ENCODE data around the gene PCGF1. TPM values are rescaled to one million over a fixed set of nuclear protein-coding genes. Genes with fewer than 3 reads are reported as not detected.

The PCGF1 gene
- total and polyA plus RNA-seq, 2 of the 13 experiments (the other 11 are each of a cell fraction or from before 2014, with no cell fraction given): 20.4 to 22.6 TPM

DNA sequence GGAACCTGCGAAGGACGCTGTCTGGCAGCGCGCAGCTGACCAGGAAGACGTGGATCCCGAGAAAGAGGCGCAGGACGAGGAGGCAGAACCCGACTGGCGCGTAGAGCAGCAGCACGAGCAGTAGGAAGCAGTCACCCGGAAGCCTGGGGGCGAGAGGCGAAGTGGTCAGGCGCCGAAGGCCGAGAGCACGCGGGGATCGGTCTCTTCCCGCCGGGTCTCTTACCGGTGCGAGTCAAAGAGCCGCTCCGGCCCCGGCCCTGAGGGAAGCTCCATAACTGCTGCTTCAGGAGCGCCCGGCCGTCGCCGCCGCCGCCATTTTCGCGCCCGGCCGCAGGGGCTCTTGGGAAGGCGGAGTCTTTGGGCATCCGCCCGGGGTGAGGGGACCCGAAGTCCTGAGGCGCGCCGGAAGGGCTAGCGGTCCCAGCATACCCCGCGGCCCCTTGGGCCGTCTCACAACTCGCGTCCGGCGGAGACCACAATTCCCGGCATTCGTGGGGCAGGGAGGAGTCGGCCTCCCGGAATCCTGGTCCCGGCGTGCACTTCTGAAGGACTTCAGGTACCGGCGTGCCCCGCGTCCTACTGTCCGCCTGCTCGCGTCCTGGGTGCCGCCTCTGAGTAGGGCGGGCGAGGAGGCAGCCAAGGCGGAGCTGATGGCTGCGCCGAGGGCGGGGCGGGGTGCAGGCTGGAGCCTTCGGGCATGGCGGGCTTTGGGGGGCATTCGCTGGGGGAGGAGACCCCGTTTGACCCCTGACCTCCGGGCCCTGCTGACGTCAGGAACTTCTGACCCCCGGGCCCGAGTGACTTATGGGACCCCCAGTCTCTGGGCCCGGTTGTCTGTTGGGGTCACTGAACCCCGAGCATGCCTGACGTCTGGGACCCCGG, 22.1 kb upstream of the PCGF1 start, which contains the start of the genes AUP1 and HTRA2 (continued):
- TF ChIP-seq, protein P1, sequence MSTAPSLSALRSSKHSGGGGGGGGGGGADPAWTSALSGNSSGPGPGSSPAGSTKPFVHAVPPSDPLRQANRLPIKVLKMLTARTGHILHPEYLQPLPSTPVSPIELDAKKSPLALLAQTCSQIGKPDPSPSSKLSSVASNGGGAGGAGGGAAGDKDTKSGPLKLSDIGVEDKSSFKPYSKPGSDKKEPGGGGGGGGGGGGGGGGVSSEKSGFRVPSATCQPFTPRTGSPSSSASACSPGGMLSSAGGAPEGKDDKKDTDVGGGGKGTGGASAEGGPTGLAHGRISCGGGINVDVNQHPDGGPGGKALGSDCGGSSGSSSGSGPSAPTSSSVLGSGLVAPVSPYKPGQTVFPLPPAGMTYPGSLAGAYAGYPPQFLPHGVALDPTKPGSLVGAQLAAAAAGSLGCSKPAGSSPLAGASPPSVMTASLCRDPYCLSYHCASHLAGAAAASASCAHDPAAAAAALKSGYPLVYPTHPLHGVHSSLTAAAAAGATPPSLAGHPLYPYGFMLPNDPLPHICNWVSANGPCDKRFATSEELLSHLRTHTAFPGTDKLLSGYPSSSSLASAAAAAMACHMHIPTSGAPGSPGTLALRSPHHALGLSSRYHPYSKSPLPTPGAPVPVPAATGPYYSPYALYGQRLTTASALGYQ (CRISPR knock-in tag; IDR thresholded peaks at IDR 0.05): no peak; the same call in 1 of the 2 replicates
- no peak for TF ChIP-seq FOXM1 (CRISPR knock-in tag; IDR thresholded peaks at IDR 0.05)
- no peak for TF ChIP-seq ZNF431 (CRISPR knock-in tag; IDR thresholded peaks at IDR 0.05; ENCODE audit: borderline replicate concordance, low read depth)
- TF ChIP-seq ZNF484 (CRISPR knock-in tag; IDR thresholded peaks at IDR 0.05; ENCODE audit: borderline replicate concordance, low read depth): no peak
- TF ChIP-seq, protein P2, sequence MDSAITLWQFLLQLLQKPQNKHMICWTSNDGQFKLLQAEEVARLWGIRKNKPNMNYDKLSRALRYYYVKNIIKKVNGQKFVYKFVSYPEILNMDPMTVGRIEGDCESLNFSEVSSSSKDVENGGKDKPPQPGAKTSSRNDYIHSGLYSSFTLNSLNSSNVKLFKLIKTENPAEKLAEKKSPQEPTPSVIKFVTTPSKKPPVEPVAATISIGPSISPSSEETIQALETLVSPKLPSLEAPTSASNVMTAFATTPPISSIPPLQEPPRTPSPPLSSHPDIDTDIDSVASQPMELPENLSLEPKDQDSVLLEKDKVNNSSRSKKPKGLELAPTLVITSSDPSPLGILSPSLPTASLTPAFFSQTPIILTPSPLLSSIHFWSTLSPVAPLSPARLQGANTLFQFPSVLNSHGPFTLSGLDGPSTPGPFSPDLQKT (CRISPR knock-in tag; IDR thresholded peaks at IDR 0.05; ENCODE audit: borderline replicate concordance): peak; percentile 24; the same call in 1 of the 2 replicates
- peak; percentile 85 for TF ChIP-seq ZNF761 (CRISPR knock-in tag; conservative IDR thresholded peaks at IDR 0.05)
- TF ChIP-seq, protein P3, sequence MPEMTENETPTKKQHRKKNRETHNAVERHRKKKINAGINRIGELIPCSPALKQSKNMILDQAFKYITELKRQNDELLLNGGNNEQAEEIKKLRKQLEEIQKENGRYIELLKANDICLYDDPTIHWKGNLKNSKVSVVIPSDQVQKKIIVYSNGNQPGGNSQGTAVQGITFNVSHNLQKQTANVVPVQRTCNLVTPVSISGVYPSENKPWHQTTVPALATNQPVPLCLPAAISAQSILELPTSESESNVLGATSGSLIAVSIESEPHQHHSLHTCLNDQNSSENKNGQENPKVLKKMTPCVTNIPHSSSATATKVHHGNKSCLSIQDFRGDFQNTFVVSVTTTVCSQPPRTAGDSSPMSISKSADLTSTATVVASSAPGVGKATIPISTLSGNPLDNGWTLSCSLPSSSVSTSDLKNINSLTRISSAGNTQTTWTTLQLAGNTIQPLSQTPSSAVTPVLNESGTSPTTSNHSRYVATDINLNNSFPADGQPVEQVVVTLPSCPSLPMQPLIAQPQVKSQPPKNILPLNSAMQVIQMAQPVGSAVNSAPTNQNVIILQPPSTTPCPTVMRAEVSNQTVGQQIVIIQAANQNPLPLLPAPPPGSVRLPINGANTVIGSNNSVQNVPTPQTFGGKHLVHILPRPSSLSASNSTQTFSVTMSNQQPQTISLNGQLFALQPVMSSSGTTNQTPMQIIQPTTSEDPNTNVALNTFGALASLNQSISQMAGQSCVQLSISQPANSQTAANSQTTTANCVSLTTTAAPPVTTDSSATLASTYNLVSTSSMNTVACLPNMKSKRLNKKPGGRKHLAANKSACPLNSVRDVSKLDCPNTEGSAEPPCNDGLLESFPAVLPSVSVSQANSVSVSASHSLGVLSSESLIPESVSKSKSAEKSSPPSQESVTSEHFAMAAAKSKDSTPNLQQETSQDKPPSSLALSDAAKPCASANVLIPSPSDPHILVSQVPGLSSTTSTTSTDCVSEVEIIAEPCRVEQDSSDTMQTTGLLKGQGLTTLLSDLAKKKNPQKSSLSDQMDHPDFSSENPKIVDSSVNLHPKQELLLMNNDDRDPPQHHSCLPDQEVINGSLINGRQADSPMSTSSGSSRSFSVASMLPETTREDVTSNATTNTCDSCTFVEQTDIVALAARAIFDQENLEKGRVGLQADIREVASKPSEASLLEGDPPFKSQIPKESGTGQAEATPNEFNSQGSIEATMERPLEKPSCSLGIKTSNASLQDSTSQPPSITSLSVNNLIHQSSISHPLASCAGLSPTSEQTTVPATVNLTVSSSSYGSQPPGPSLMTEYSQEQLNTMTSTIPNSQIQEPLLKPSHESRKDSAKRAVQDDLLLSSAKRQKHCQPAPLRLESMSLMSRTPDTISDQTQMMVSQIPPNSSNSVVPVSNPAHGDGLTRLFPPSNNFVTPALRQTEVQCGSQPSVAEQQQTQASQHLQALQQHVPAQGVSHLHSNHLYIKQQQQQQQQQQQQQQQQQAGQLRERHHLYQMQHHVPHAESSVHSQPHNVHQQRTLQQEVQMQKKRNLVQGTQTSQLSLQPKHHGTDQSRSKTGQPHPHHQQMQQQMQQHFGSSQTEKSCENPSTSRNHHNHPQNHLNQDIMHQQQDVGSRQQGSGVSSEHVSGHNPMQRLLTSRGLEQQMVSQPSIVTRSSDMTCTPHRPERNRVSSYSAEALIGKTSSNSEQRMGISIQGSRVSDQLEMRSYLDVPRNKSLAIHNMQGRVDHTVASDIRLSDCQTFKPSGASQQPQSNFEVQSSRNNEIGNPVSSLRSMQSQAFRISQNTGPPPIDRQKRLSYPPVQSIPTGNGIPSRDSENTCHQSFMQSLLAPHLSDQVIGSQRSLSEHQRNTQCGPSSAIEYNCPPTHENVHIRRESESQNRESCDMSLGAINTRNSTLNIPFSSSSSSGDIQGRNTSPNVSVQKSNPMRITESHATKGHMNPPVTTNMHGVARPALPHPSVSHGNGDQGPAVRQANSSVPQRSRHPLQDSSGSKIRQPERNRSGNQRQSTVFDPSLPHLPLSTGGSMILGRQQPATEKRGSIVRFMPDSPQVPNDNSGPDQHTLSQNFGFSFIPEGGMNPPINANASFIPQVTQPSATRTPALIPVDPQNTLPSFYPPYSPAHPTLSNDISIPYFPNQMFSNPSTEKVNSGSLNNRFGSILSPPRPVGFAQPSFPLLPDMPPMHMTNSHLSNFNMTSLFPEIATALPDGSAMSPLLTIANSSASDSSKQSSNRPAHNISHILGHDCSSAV (CRISPR knock-in tag; IDR thresholded peaks at IDR 0.05; ENCODE audit: borderline replicate concordance): peak; percentile 80; the same call in 1 of the 2 replicates
- TF ChIP-seq ZNF337 (CRISPR knock-in tag; IDR thresholded peaks at IDR 0.05; ENCODE audit: borderline replicate concordance, low read depth): peak; percentile 8; the same call in 1 of the 2 replicates
- 0 out of 2 replicates have a peak, but pooled peaks have one; percentile 16 for TF ChIP-seq CEBPG (CRISPR knock-in tag; IDR thresholded peaks at IDR 0.05)
- no peak for TF ChIP-seq HNF4A (CRISPR knock-in tag; IDR thresholded peaks at IDR 0.05)
- peak; percentile 33; the same call in 1 of the 2 replicates for TF ChIP-seq GTF2F1 (IDR thresholded peaks at IDR 0.05; ENCODE audit: low read length)
- TF ChIP-seq KLF13 (CRISPR knock-in tag; IDR thresholded peaks at IDR 0.05): no peak
- TF ChIP-seq, protein P4, sequence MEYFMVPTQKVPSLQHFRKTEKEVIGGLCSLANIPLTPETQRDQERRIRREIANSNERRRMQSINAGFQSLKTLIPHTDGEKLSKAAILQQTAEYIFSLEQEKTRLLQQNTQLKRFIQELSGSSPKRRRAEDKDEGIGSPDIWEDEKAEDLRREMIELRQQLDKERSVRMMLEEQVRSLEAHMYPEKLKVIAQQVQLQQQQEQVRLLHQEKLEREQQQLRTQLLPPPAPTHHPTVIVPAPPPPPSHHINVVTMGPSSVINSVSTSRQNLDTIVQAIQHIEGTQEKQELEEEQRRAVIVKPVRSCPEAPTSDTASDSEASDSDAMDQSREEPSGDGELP (IDR thresholded peaks at IDR 0.05; ENCODE audit: borderline replicate concordance, low read depth): peak; percentile 53; the same call in 1 of the 2 replicates
- TF ChIP-seq ATF7-NPFF (CRISPR knock-in tag; IDR thresholded peaks at IDR 0.05; ENCODE audit: low read depth): 0 out of 2 replicates have a peak, but pooled peaks have one; percentile 30
